Measurements from ENCODE around the gene ZNRD2. TPM values are rescaled to one million over a fixed set of nuclear protein-coding genes. Genes with fewer than 3 reads are reported as not detected.

Gene ZNRD2
- total and polyA plus RNA-seq, 2 of the 8 experiments (the other 6 are each of a cell fraction or from before 2014, with no cell fraction given): 53.4 to 125 TPM

GRCh38 chr11:65578667-65579066, 8.4 kb downstream of the ZNRD2 start:
- no peak overlapping the region for H3K27ac ChIP-seq (ENCODE audit: low read depth, low read length)
- peaks cover 10 to 53% (median 37%) of the 10 kb centered on the region in 4 experiments for H3K27me3 ChIP-seq (replicated peaks in 1 of 4; ENCODE audit: control insufficient read depth in 3 of 4, extremely low read depth in 1 of 4, insufficient read depth in 3 of 4, low read length in 3 of 4)
- H2BK20ac ChIP-seq (ENCODE audit: low read length): no peak overlapping the region
- no peak overlapping the region for H2BK5ac ChIP-seq (ENCODE audit: low read depth, low read length)
- CTCF ChIA-PET (ENCODE audit: partially characterized antibody): interaction anchor here (0.6 to 7.2 kb wide), 5 partner anchors 11 to 466 kb away, joined by 3 to 97 read pairs (median 5); no protein-coding TSS in a partner anchor
- FAIRE-seq: no peak
- H4K20me1 ChIP-seq (replicated peaks in 1 of 2; ENCODE audit: control insufficient read depth in 1 of 2, insufficient read depth in 2 of 2, low read length in 2 of 2): peaks cover 2 to 7% of the 10 kb centered on the region in 2 experiments
- H3K14ac ChIP-seq (ENCODE audit: insufficient read length): no peak overlapping the region
- H3K79me1 ChIP-seq (ENCODE audit: low read depth, low read length): no peaks in the 10 kb centered on the region
- H3K4me2 ChIP-seq (ENCODE audit: insufficient read depth in 1 of 2, low read depth in 2 of 2, low read length in 2 of 2): no peak overlapping the region
- no peak overlapping the region for H2BK120ac ChIP-seq (replicated peaks; ENCODE audit: low read depth, low read length)
- no peak for DNase-seq (ENCODE audit: low read depth in 1 of 2, low spot score in 2 of 2)
- H4K91ac ChIP-seq (replicated peaks; ENCODE audit: insufficient read length, low read length): no peak overlapping the region
- H3K4me3 ChIP-seq (ENCODE audit: extremely low read depth in 1 of 4, insufficient read depth in 2 of 4, low read depth in 3 of 4, low read length in 4 of 4): no peak overlapping the region
- H2AK5ac ChIP-seq (ENCODE audit: low read depth, low read length): peak overlapping the region; percentile 53; the same call in 1 of the 2 replicates
- H3K9me3 ChIP-seq (ENCODE audit: insufficient read depth in 2 of 2, low read depth in 1 of 2, low read length in 1 of 2): no peaks in the 10 kb centered on the region
- peaks cover 8 to 16% (median 10%) of the 10 kb centered on the region in 4 experiments; a peak in 6 of 7 replicates for H3K4me1 ChIP-seq (replicated peaks in 1 of 4; ENCODE audit: control insufficient read depth in 3 of 4, insufficient read depth in 4 of 4, low read length in 3 of 4)
- H3K79me2 ChIP-seq (ENCODE audit: control insufficient read depth in 1 of 2, insufficient read depth in 2 of 2, low read length in 2 of 2): no peaks in the 10 kb centered on the region
- H3K18ac ChIP-seq (ENCODE audit: extremely low read depth, low read length): no peak overlapping the region
- no peak overlapping the region for H3K23ac ChIP-seq (ENCODE audit: insufficient read length)
- H3K23me2 ChIP-seq (ENCODE audit: low read depth, low read length): peaks cover 8% of the 10 kb centered on the region; the same call in 1 of the 2 replicates
- POLR2A ChIA-PET (ENCODE audit: partially characterized antibody): interaction anchor here (0.7 kb wide), 1 partner anchor 38 kb away, joined by 3 read pairs; no protein-coding TSS in a partner anchor
- no peak overlapping the region for H3K9ac ChIP-seq (replicated peaks in 1 of 4; ENCODE audit: extremely low read depth in 1 of 4, low read depth in 3 of 4, low read length in 3 of 4)
- H2BK12ac ChIP-seq (ENCODE audit: low read depth, low read length): peak overlapping the region; percentile 68; the same call in 1 of the 2 replicates
- no peak overlapping the region for H2BK15ac ChIP-seq (ENCODE audit: low read length)
- no peak overlapping the region for H3K4ac ChIP-seq (replicated peaks; ENCODE audit: insufficient read length, low read depth, low read length)
- H2AFZ ChIP-seq (ENCODE audit: low read length): no peak overlapping the region
- no peak overlapping the region for H3K56ac ChIP-seq (replicated peaks; ENCODE audit: insufficient read length, low read depth, low read length)
- no peak overlapping the region for H4K5ac ChIP-seq (ENCODE audit: insufficient read length, low read depth, low read length)
- no peaks in the 10 kb centered on the region for H3K36me3 ChIP-seq (ENCODE audit: control insufficient read depth in 2 of 4, insufficient read depth in 4 of 4, low read length in 3 of 4)
- WGBS, 2 experiments (ENCODE audit: extremely low coverage in 1 of 2, insufficient coverage in 1 of 2, insufficient read length in 1 of 2, insufficient replicate concordance in 2 of 2, low coverage in 1 of 2, low lambda C conversion rate in 2 of 2, missing lambda C conversion rate in 1 of 2): 87% methylated on average over 3 of the region's 3 CpGs; no CpG with 5 or more reads in 1 of the 2 experiments
- H4K8ac ChIP-seq (ENCODE audit: extremely low read depth, insufficient read depth, low read length): no peak overlapping the region
- no peak for TF ChIP-seq KDM4A (IDR thresholded peaks at IDR 0.05; ENCODE audit: low read depth, low read length, severe bottlenecking)
